GM10266 (cell line): ENCODE results near the gene VSIG1.

Experiments
- DNase-seq: peaks from one replicate; pipeline ENCODE4 v3.0.0; 2012; ENCODE audit errors: extremely low spot score
- CTCF ChIP-seq: IDR thresholded peaks from 2 replicates; pipeline ENCODE4 v1.5.1; 2012; ENCODE audit warnings: mild to moderate bottlenecking, low read depth; ENCODE audit not compliant: control insufficient read depth, insufficient read depth; ENCODE audit errors: missing control alignments

The VSIG1 gene

GRCh38 chrX:108088511-108088910 is 43.6 kb downstream of the VSIG1 start:
- no peak for TF ChIP-seq CTCF
- no peak for DNase-seq

GRCh38 chrX:108090491-108091263 is 45.8 kb downstream of the VSIG1 start:
- no peak for DNase-seq
- no peak for TF ChIP-seq CTCF

GRCh38 chrX:108091264-108091877 is 46.5 kb downstream of the VSIG1 start, which contains the start of the genes ATG4A and PSMD10:
Gene ATG4A, plus strand, starts transcription at chrX:108091778. Its CDS starts 49 bp downstream, at chrX:108091827.
Gene PSMD10, minus strand, starts transcription at chrX:108091542. Its CDS starts 22 bp downstream, at chrX:108091520.
- peak; percentile 66 for DNase-seq
- no peak for TF ChIP-seq CTCF

GRCh38 chrX:108091878-108092291 is 47.0 kb downstream of the VSIG1 start:
- peak; percentile 4 for DNase-seq
- no peak for TF ChIP-seq CTCF

- DNase-seq = no peak
Measured at GRCh38 chrX:108097380-108097779, 52.5 kb downstream of the VSIG1 start.

GRCh38 chrX:108105473-108105872 is 60.6 kb downstream of the VSIG1 start:
- DNase-seq = no peak
- TF ChIP-seq CTCF = no peak

More at GRCh38 chrX:108097380-108097779, 52.5 kb downstream of the VSIG1 start:
- TF ChIP-seq CTCF = no peak

- TF ChIP-seq CTCF = no peak
- no peak for DNase-seq
Measured at GRCh38 chrX:108114541-108114940, 69.7 kb downstream of the VSIG1 start.
